Adrenal gland (tissue), 12 donors: ENCODE results near the gene CASKIN2. TPM values are rescaled to one million over a fixed set of nuclear protein-coding genes. Genes with fewer than 3 reads are reported as not detected.

Experiments used
- DNase-seq, 7 donors: peaks; one replicate each; pipeline ENCODE4 v3.0.0-alpha.2; 2019 to 2020
- H3K27ac ChIP-seq, 5 donors: fragments of 200-600 bp; sonication (generic) in 4 of 5; 1 replicate in 3 of 5; 2 replicates in 2 of 5; pipeline versions ENCODE4 v1.5.1 to v1.8.0; 2016 to 2020; ENCODE audit warnings: mild to moderate bottlenecking in 1 of 5
- H3K27me3 ChIP-seq: fragments of 200-600 bp; 2 replicates; pipeline ENCODE4 v1.8.0; 2021
- H3K36me3 ChIP-seq, 2 donors: fragments of 200-600 bp; replicated peaks in 1 of 2; 1 replicate in 1 of 2; 2 replicates in 1 of 2; pipeline versions ENCODE4 v1.5.1 to v1.8.0; 2018 to 2022
- H3K4me1 ChIP-seq, 2 donors: fragments of 200-600 bp; replicated peaks in 1 of 2; 1 replicate in 1 of 2; 2 replicates in 1 of 2; pipeline versions ENCODE4 v1.5.1 to v1.8.0; 2018 to 2021
- H3K4me3 ChIP-seq, 4 donors: fragments of 200-600 bp; sonication (generic) in 3 of 4; one replicate each; pipeline ENCODE4 v1.5.1; 2016 to 2018
- H3K9me3 ChIP-seq, 3 donors: fragments of 200-600 bp; sonication (generic) in 1 of 3; replicated peaks in 1 of 3; 1 replicate in 2 of 3; 2 replicates in 1 of 3; pipeline versions ENCODE4 v1.5.1 to v1.8.0; 2016 to 2021
- CTCF ChIP-seq, 6 experiments: fragments of 450-650 bp in 4 of 6; fragments of 200-600 bp in 2 of 6; sonication (generic) in 1 of 6; IDR thresholded peaks; 1 replicate in 5 of 6; 2 replicates in 1 of 6; pipeline versions ENCODE4 v1.5.1 to v1.8.0; 2016 to 2021; ENCODE audit warnings: antibody characterized with exemption in 6 of 6, mild to moderate bottlenecking in 2 of 6, moderate library complexity in 1 of 6
- POLR2A ChIP-seq, 2 donors: fragments of 450-650 bp; IDR thresholded peaks; one replicate each; pipeline ENCODE4 v1.6.1; 2017; ENCODE audit warnings: antibody characterized with exemption in 2 of 2, mild to moderate bottlenecking in 2 of 2, moderate library complexity in 1 of 2
- WGBS, 4 donors: extraction: QIAGEN DNeasy Blood & Tissue Kit in 2 of 4; methylation state at CpG; one replicate each; pipeline versions ENCODE4 v1.1.5 to v1.1.7; 2013 to 2017; 5-methylcytosine and 5-hydroxymethylcytosine counted together
- intact Hi-C, 2 donors: fragments of 100-400 bp; cut with DNase I; formaldehyde crosslinking; loops; one replicate each; pipeline versions ENCODE4 v1.14.1 to v1.15.0; 2022 to 2023
- polyA plus RNA-seq, 3 donors: library from polyadenylated mRNA; stranded (reverse); fragments of 200-250 nt in 2 of 3; fragments of 350-450 nt in 1 of 3; fragmentation: Illumina TruSeq in 1 of 3; extraction: RNeasy Lipid Tissue Mini Kit (QIAGEN cat#74804) in 1 of 3; gene quantifications; one replicate each; pipeline ENCODE4 v1.2.3, GENCODE V29; 2013 to 2014
- total RNA-seq, 9 donors: library from RNA; depleted of rRNA in 4 of 9; stranded (reverse); fragments of >200 nt in 4 of 9; fragments of 120-200 nt in 1 of 9; fragmentation: NEBNext Ultra II Directional in 1 of 9; extraction: Animal tissue kit (Norgen Biotek cat#: 25700) in 1 of 9; gene quantifications; one replicate each; pipeline versions ENCODE4 v1.1.0 to v1.2.4, GENCODE V29; 2013 to 2023
- donor health status: healthy with polysubstance abuse.
- donor health status: Bipolar disorder and iron deficiency.
- donor health status: DM: yes; HTN: yes; CAD: no.
- donor health status: DM: no; HTN: no; CAD: no.
- donor health status: DM: no; HTN: no; CAD: no.
- donor health status: DM: yes; HTN: yes; CAD: no.

CASKIN2 gene
- total and polyA plus RNA-seq, 12 donors = 10.1 to 90.8 (median 35.3) TPM

GRCh38 chr17:75506134-75506533, 9.2 kb downstream of the CASKIN2 start:
- no peak for TF ChIP-seq POLR2A (IDR thresholded peaks at IDR 0.05)
- DNase-seq = peak in 1 of 7 donors; percentile 50
- H3K27ac ChIP-seq = no peak overlapping the region
- H3K9me3 ChIP-seq = no peaks in the 10 kb centered on the region
- intact Hi-C loops = no loop called here
- 82 to 97% (median 86%) methylated on average over 7 to 21 of the region's 21 CpGs for WGBS, 4 donors
- H3K4me1 ChIP-seq = peaks cover 0 to 23% of the 10 kb centered on the region in 2 donors
- H3K36me3 ChIP-seq = peaks cover 0 to 55% of the 10 kb centered on the region in 2 donors
- H3K27me3 ChIP-seq = no peaks in the 10 kb centered on the region
- H3K4me3 ChIP-seq = no peak overlapping the region

GRCh38 chr17:75505640-75506039, 9.7 kb downstream of the CASKIN2 start:
- DNase-seq = peak in 1 of 7 donors; percentile 52
- Histone ChIP-seq H3K4me3 (no peak overlapping the region), H3K36me3 (peaks cover 0 to 60% of the 10 kb centered on the region in 2 donors), H3K4me1 (peaks cover 0 to 23% of the 10 kb centered on the region in 2 donors), H3K27ac (no peak overlapping the region), H3K27me3 (no peaks in the 10 kb centered on the region), H3K9me3 (no peaks in the 10 kb centered on the region)
- no peak for TF ChIP-seq CTCF (IDR thresholded peaks at IDR 0.05)
- no peak for TF ChIP-seq POLR2A (IDR thresholded peaks at IDR 0.05)
- intact Hi-C loops = no loop called here
- 81 to 86% (median 81%) methylated on average over 15 of the region's 15 CpGs for WGBS, 4 donors

GRCh38 chr17:75505152-75505409, 10.3 kb downstream of the CASKIN2 start:
- H3K4me3 ChIP-seq = no peak overlapping the region
- H3K4me1 ChIP-seq = peaks cover 0 to 22% of the 10 kb centered on the region in 2 donors
- no peaks in the 10 kb centered on the region for H3K27me3 ChIP-seq
- DNase-seq = no peak
- peaks cover 0 to 65% of the 10 kb centered on the region in 2 donors for H3K36me3 ChIP-seq
- peak overlapping the region in 1 of 5 donors; percentile 35 for H3K27ac ChIP-seq
- no peaks in the 10 kb centered on the region for H3K9me3 ChIP-seq
- TF ChIP-seq POLR2A (IDR thresholded peaks at IDR 0.05) = no peak
- no peak for TF ChIP-seq CTCF (IDR thresholded peaks at IDR 0.05)
- intact Hi-C loops = no loop called here
- 71 to 88% (median 74%) methylated on average over 3 to 4 of the region's 4 CpGs for WGBS, 4 donors

GRCh38 chr17:75504347-75505151, 10.8 kb downstream of the CASKIN2 start:
- Histone ChIP-seq H3K4me3 (no peak overlapping the region), H3K4me1 (peaks cover 2 to 22% of the 10 kb centered on the region in 2 donors), H3K36me3 (peaks cover 0 to 68% of the 10 kb centered on the region in 2 donors), H3K27ac (peak overlapping the region in 1 of 5 donors; percentile 35), H3K9me3 (no peaks in the 10 kb centered on the region), H3K27me3 (no peaks in the 10 kb centered on the region)
- TF ChIP-seq CTCF (IDR thresholded peaks at IDR 0.05) = peak; percentile 30 to 70 (median 48)
- TF ChIP-seq POLR2A (IDR thresholded peaks at IDR 0.05) = no peak
- WGBS, 4 donors = 69 to 79% (median 74%) methylated on average over 10 to 32 of the region's 32 CpGs
- intact Hi-C loops = no loop called here
- DNase-seq = peak in 3 of 7 donors; percentile 56 to 59 (median 59)

- Histone ChIP-seq H3K27ac (peak overlapping the region in 1 of 5 donors; percentile 35), H3K36me3 (peaks cover 0 to 63% of the 10 kb centered on the region in 2 donors), H3K27me3 (no peaks in the 10 kb centered on the region), H3K4me3 (no peak overlapping the region), H3K4me1 (peaks cover 8 to 22% of the 10 kb centered on the region in 2 donors), H3K9me3 (no peaks in the 10 kb centered on the region)
- WGBS, 4 donors = 62 to 100% (median 83%) methylated on average over 2 to 13 of the region's 13 CpGs
- DNase-seq = no peak
- intact Hi-C loops = no loop called here
- TF ChIP-seq POLR2A (IDR thresholded peaks at IDR 0.05) = no peak
- no peak for TF ChIP-seq CTCF (IDR thresholded peaks at IDR 0.05)
Observed at GRCh38 chr17:75503976-75504346, 11.4 kb downstream of the CASKIN2 start.
